ENCODE measurements around the gene ZNF512. TPM values are rescaled to one million over a fixed set of nuclear protein-coding genes. Genes with fewer than 3 reads are reported as not detected.

ZNF512 gene
- total and polyA plus RNA-seq, 8 donors: 6.1 to 20.5 (median 10.0) TPM

DNA sequence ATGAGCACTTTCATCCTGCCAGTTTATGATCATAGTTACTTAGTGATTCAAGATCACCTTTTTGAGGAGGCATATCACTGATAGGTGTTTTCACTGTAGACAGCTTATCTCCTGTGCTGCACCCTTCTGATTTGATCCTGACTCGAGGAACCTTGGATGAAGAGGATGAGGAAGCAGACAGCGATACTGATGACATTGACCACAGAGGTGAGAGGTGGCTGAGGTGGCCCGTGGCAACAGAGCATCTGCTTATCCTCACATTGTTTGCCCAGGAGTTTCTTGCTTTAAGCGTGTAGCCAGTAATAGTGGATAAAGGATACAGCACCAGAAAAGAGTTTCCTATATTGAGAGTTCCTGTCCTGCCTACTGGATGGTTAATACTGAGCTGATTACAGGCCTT, 64.9 kb downstream of the ZNF512 start:
- Histone ChIP-seq H3K9me3 (no peaks in the 10 kb centered on the region), H3K4me3 (no peak overlapping the region), H3K4me1 (peaks cover 0 to 13% (median 6%) of the 10 kb centered on the region in 3 donors), H3K27ac (no peak overlapping the region), H3K27me3 (no peaks in the 10 kb centered on the region), H3K36me3 (peaks cover 0 to 25% (median 3%) of the 10 kb centered on the region in 3 donors)
- 55 to 73% methylated on average over 4 of the region's 4 CpGs for WGBS, 2 donors
- ATAC-seq (no peak), FAIRE-seq (no peak), DNase-seq (no peak)
- TF ChIP-seq CTCF (IDR thresholded peaks at IDR 0.05): no peak
- intact Hi-C loops (cut with DNase I): no loop called here

- Histone ChIP-seq H3K9me3 (no peaks in the 10 kb centered on the region), H3K36me3 (peaks cover 3 to 35% (median 6%) of the 10 kb centered on the region in 3 donors), H3K4me1 (peaks cover 0 to 13% (median 6%) of the 10 kb centered on the region in 3 donors), H3K27ac (no peak overlapping the region), H3K4me3 (no peak overlapping the region), H3K27me3 (no peaks in the 10 kb centered on the region)
- 66 to 70% methylated on average over 4 of the region's 4 CpGs for WGBS, 2 donors
- DNase-seq (no peak), ATAC-seq (no peak), FAIRE-seq (no peak)
- intact Hi-C loops (cut with DNase I): no loop called here
- TF ChIP-seq CTCF (IDR thresholded peaks at IDR 0.05): no peak
These were observed 68.2 kb downstream of the ZNF512 start for GRCh38 chr2:27651056-27651455.

DNA sequence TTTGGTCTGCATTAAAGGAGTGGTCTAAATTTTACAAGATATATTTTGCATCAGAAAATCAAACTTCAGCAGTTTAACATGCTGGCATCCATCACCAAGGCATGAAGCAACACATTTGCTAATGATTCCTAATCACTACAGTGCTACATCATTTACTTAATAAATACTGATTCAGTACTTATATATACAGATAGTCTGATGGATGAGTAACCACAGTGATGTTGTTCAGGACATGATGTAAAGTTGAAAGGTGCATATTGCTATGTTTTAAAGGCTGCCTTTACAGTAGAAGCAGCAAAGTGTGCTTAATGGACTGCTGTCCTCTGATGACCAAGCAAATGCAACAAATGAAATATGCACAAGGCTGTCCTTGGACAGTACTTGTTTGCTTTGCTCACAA, 69.5 kb downstream of the ZNF512 start:
- Histone ChIP-seq H3K4me3 (no peak overlapping the region), H3K4me1 (peaks cover 0 to 13% (median 6%) of the 10 kb centered on the region in 3 donors), H3K9me3 (no peaks in the 10 kb centered on the region), H3K27me3 (no peaks in the 10 kb centered on the region), H3K36me3 (peaks cover 3 to 44% (median 12%) of the 10 kb centered on the region in 3 donors), H3K27ac (peak overlapping the region in 1 of 4 donors; percentile 5)
- ATAC-seq: no peak
- no peak for FAIRE-seq
- intact Hi-C loops (cut with DNase I): no loop called here
- no peak for TF ChIP-seq CTCF (IDR thresholded peaks at IDR 0.05)
- DNase-seq: no peak

DNA sequence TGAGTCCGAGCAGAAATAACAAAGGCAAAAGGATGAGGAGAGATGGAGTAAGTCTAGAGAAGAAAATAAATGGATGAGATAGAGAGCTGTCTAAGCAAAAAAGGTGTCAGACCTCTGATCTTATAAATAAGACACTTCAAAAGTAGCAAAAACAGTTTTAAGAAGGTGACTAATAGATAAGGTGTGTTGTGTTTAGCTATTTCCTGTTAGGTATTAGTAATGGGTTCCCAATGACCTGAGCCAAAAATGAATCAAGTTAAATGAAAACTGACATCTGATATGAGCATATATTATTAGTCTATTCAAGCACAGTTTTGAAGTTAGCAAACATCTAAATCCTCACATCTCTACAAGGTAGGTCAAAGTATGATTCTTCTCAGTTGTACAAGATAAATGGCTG, 69.9 kb downstream of the ZNF512 start:
- H3K9me3 ChIP-seq: no peaks in the 10 kb centered on the region
- no peak for DNase-seq
- no peak overlapping the region for H3K4me3 ChIP-seq
- H3K36me3 ChIP-seq: peaks cover 3 to 42% (median 12%) of the 10 kb centered on the region in 3 donors
- FAIRE-seq: no peak
- TF ChIP-seq CTCF (IDR thresholded peaks at IDR 0.05): no peak
- WGBS, 2 donors: 72 to 89% methylated on average over 1 of the region's 1 CpG
- intact Hi-C loops (cut with DNase I): no loop called here
- ATAC-seq: peak in 1 of 4 donors; percentile 36
- no peaks in the 10 kb centered on the region for H3K27me3 ChIP-seq
- H3K4me1 ChIP-seq: peaks cover 0 to 13% (median 6%) of the 10 kb centered on the region in 3 donors
- peak overlapping the region in 1 of 4 donors; percentile 5 for H3K27ac ChIP-seq

GRCh38 chr2:27653397-27653796, 70.6 kb downstream of the ZNF512 start:
- DNase-seq: no peak
- no peak for FAIRE-seq
- H3K4me3 ChIP-seq: no peak overlapping the region
- no peak for ATAC-seq
- intact Hi-C loops (cut with DNase I): no loop called here
- peaks cover 0 to 13% (median 6%) of the 10 kb centered on the region in 3 donors for H3K4me1 ChIP-seq
- 96 to 98% methylated on average over 2 of the region's 2 CpGs for WGBS, 2 donors
- no peak overlapping the region for H3K27ac ChIP-seq
- no peaks in the 10 kb centered on the region for H3K27me3 ChIP-seq
- no peak for TF ChIP-seq CTCF (IDR thresholded peaks at IDR 0.05)
- H3K9me3 ChIP-seq: no peaks in the 10 kb centered on the region
- H3K36me3 ChIP-seq: peaks cover 3 to 37% (median 12%) of the 10 kb centered on the region in 3 donors
